Uterus (tissue), 4 donors: ENCODE results near the gene ACVR1B. TPM values are rescaled to one million over a fixed set of nuclear protein-coding genes. Genes with fewer than 3 reads are reported as not detected.

Experiments
- DNase-seq, 2 donors: peaks; one replicate each; pipeline ENCODE4 v3.0.0-alpha.2; 2019 to 2020
- H3K27ac ChIP-seq, 2 donors: fragments of 200-600 bp; sonication (generic); 1 replicate in 1 of 2; 2 replicates in 1 of 2; pipeline ENCODE4 v1.5.1; 2016 to 2018
- H3K27me3 ChIP-seq, 2 donors: fragments of 200-600 bp; sonication (generic); one replicate each; pipeline ENCODE4 v1.5.1; 2018 to 2019; ENCODE audit warnings: control low read depth in 1 of 2
- H3K36me3 ChIP-seq, 2 donors: fragments of 200-600 bp; sonication (generic); one replicate each; pipeline ENCODE4 v1.5.1; 2019; ENCODE audit warnings: control low read depth in 1 of 2
- H3K4me1 ChIP-seq, 2 donors: fragments of 200-600 bp; sonication (generic); one replicate each; pipeline ENCODE4 v1.5.1; 2018 to 2019; ENCODE audit warnings: control low read depth in 1 of 2
- H3K4me3 ChIP-seq, 2 donors: fragments of 200-600 bp; sonication (generic); 1 replicate in 1 of 2; 2 replicates in 1 of 2; pipeline ENCODE4 v1.5.1; 2018 to 2019; ENCODE audit warnings: mild to moderate bottlenecking in 1 of 2
- H3K9me3 ChIP-seq, 2 donors: fragments of 200-600 bp; sonication (generic); one replicate each; pipeline ENCODE4 v1.5.1; 2019; ENCODE audit warnings: control low read depth in 1 of 2
- CTCF ChIP-seq, 4 experiments: fragments of 200-600 bp in 2 of 4; fragments of 450-650 bp in 2 of 4; sonication (generic) in 2 of 4; IDR thresholded peaks; one replicate each; pipeline ENCODE4 v1.5.1; 2016 to 2019; ENCODE audit warnings: antibody characterized with exemption in 4 of 4, mild to moderate bottlenecking in 2 of 4, moderate library complexity in 1 of 4
- POLR2A ChIP-seq, 2 donors: fragments of 450-650 bp; IDR thresholded peaks; one replicate each; pipeline ENCODE4 v1.6.1; 2016; ENCODE audit warnings: antibody characterized with exemption in 2 of 2, mild to moderate bottlenecking in 1 of 2, moderate library complexity in 1 of 2
- intact Hi-C: fragments of 100-400 bp; cut with DNase I; formaldehyde crosslinking; loops from one replicate; pipeline ENCODE4 v1.15.1; 2023; ENCODE audit warnings: low total_unique reads
- total RNA-seq, 4 donors: library from RNA; depleted of rRNA in 3 of 4; stranded (reverse); fragments of >200 nt in 3 of 4; gene quantifications; one replicate each; pipeline versions ENCODE4 v1.1.0 to v1.2.4, GENCODE V29; 2014 to 2023
- donor health status: DM: yes; HTN: yes; CAD: no.

Gene ACVR1B
- total RNA-seq, 4 donors from 2014 or later = 2.6 to 31.6 (median 14.4) TPM

- no peak overlapping the region for H3K4me3 ChIP-seq
- DNase-seq = peak; percentile 56 to 72
- H3K27me3 ChIP-seq = no peaks in the 10 kb centered on the region
- H3K36me3 ChIP-seq = no peaks in the 10 kb centered on the region
- no peaks in the 10 kb centered on the region for H3K4me1 ChIP-seq
- H3K9me3 ChIP-seq = no peaks in the 10 kb centered on the region
- TF ChIP-seq CTCF (IDR thresholded peaks at IDR 0.05) = peak; percentile 58 to 74 (median 68)
- no peak for TF ChIP-seq POLR2A (IDR thresholded peaks at IDR 0.05)
- H3K27ac ChIP-seq = peak overlapping the region; percentile 53 to 72
- intact Hi-C loops = no loop called here
Measured at GRCh38 chr12:51923506-51924365, 27.8 kb upstream of the ACVR1B start.

DNA sequence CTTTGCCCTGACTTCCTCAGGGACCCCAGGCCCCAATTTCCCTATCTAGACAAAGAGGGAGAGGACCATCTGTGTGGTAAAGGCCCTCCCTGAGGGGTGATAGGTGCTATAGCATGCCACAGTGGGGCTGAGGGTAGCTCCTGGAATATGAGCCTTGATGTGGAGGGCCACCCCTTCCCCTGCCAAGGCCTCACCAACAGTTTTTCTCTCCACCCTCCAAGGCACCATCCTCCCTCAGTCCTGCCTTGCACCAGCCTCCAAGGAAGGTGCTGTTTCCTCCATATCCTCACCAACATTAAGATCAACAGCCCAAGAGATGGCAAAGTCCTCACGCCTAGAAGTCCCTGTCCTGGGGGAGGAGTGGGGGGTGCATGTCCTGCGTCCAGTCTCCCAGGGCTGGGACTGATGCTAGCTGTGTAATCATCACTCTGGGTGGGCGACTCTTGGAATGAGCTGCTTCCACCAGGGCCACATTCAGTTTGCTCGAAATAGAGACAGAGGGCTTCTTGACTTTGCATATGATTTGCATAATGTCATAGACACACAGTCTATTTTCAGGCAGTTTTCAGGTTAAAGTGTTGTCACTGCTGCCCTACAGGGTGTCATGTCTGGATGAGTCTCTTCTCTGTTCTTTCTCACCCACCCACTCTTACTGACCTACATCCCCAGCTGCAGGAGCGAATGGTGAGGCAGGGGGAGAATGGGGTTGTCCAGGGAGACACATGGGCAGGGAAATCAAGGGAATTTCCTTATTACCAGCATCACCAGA lies 26.8 kb upstream of the ACVR1B start:
- Histone ChIP-seq H3K27me3 (no peaks in the 10 kb centered on the region), H3K4me3 (no peak overlapping the region), H3K27ac (no peak overlapping the region), H3K9me3 (no peaks in the 10 kb centered on the region), H3K36me3 (no peaks in the 10 kb centered on the region), H3K4me1 (no peaks in the 10 kb centered on the region)
- intact Hi-C loops = no loop called here
- DNase-seq = no peak
- TF ChIP-seq POLR2A (IDR thresholded peaks at IDR 0.05) = no peak
- TF ChIP-seq CTCF (IDR thresholded peaks at IDR 0.05) = no peak

DNA sequence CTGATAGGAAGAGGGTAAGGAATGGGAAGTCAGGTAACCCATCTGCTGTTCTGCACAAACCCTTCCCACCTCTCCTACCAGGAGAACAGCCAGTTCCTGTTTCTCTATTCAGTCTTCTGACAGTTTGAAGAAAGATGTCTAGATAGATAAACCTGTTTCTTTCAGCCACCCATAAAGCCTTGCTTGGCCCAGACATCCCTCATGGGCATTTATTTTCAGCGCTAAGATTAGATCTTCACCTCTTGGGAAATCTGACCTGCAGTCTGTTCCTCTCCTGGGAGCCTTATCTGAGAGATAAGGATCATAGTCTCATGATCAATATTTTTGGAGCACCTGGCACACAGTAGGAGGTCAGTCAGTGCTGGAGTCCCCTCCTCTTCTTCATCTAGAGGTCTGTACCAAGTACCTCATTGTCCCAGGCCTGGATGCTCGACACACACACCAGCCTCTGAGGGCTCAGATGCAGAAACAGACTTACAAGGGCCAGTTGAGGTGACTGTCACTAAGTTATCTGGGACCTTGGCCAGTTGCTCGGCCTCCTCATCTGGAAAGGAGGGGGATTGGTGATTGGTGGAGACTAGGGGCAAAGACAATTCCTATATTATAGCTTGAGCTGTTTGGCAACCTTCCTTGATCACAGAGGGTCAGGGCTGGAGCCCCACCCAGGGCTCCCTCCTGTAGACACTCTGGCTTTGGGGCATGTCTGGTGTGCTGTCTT lies 26.0 kb upstream of the ACVR1B start:
- Histone ChIP-seq H3K27ac (peak overlapping the region in 1 of 2 donors; percentile 21), H3K9me3 (no peaks in the 10 kb centered on the region), H3K4me1 (no peaks in the 10 kb centered on the region), H3K4me3 (no peak overlapping the region), H3K27me3 (no peaks in the 10 kb centered on the region), H3K36me3 (no peaks in the 10 kb centered on the region)
- intact Hi-C loops = no loop called here
- DNase-seq = no peak
- TF ChIP-seq POLR2A (IDR thresholded peaks at IDR 0.05) (no peak), CTCF (IDR thresholded peaks at IDR 0.05) (no peak)

DNA sequence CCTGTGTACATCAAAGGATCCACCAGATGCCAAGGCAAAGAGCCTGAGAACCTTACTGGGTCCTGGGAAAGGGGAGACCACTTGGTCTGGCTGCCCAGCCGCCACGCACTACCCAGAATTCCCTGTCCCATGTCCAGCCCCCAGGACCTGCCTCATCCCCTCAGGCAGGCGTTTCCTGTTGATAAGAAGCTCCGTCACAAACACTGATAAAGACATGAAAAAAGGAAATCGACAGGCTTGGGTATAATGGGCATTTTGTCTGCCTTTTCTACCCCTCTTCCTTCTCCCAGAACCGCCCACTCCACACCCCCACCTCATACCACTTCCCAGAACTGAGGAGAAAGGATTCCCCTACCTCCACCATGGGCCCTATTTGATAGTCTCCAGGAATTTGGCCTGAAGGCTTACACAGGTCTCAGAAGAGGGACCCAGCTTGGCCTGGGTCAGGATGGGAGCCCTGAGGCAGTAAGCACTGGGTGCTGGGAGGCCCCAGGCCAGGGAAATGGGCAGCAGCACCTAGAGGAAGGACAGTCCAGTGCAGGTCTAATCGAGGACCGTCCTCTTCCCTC lies 25.4 kb upstream of the ACVR1B start:
- TF ChIP-seq POLR2A (IDR thresholded peaks at IDR 0.05) = no peak
- TF ChIP-seq CTCF (IDR thresholded peaks at IDR 0.05) = no peak
- Histone ChIP-seq H3K27me3 (no peaks in the 10 kb centered on the region), H3K4me1 (no peaks in the 10 kb centered on the region), H3K36me3 (no peaks in the 10 kb centered on the region), H3K27ac (peak overlapping the region in 1 of 2 donors; percentile 21), H3K9me3 (no peaks in the 10 kb centered on the region), H3K4me3 (no peak overlapping the region)
- no peak for DNase-seq
- intact Hi-C loops = no loop called here
